Skeletal muscle tissue (tissue), 4 donors: ENCODE measurements around the gene FOXO3. TPM values are rescaled to one million over a fixed set of nuclear protein-coding genes. Genes with fewer than 3 reads are reported as not detected.

ENCODE experiments used
- H3K27ac ChIP-seq: one replicate; pipeline ENCODE4 v1.7.0; 2013; ENCODE audit warnings: mild to moderate bottlenecking, low read depth, low read length, inconsistent platforms
- H3K27me3 ChIP-seq, 3 donors: one replicate each; pipeline ENCODE4 v1.7.0; 2013; ENCODE audit warnings: low read length in 3 of 3; ENCODE audit not compliant: control insufficient read depth in 3 of 3, insufficient read depth in 3 of 3
- H3K36me3 ChIP-seq, 3 donors: one replicate each; pipeline ENCODE4 v1.7.0; 2013; ENCODE audit warnings: low read length in 3 of 3; ENCODE audit not compliant: control insufficient read depth in 3 of 3, insufficient read depth in 3 of 3
- H3K4me1 ChIP-seq, 3 donors: one replicate each; pipeline ENCODE4 v1.7.0; 2013; ENCODE audit warnings: low read length in 3 of 3, mild to moderate bottlenecking in 3 of 3; ENCODE audit not compliant: control insufficient read depth in 3 of 3, insufficient read depth in 3 of 3
- H3K4me3 ChIP-seq, 3 donors: one replicate each; pipeline ENCODE4 v1.7.0; 2013; ENCODE audit warnings: low read length in 3 of 3
- H3K9ac ChIP-seq, 3 donors: one replicate each; pipeline ENCODE4 v1.7.0; 2013; ENCODE audit warnings: low read length in 3 of 3, mild to moderate bottlenecking in 3 of 3, moderate library complexity in 2 of 3, low read depth in 1 of 3
- H3K9me3 ChIP-seq, 3 donors: one replicate each; pipeline ENCODE4 v1.7.0; 2013; ENCODE audit warnings: low read length in 3 of 3; ENCODE audit not compliant: control insufficient read depth in 3 of 3
- total RNA-seq: library from RNA; depleted of rRNA; stranded (reverse); fragments of >200 nt; gene quantifications from one replicate; pipeline ENCODE4 v1.2.3, GENCODE V29; 2014
- donor health status: Osteomylitis.

Gene FOXO3
- total RNA-seq, 1 donor from 2014 or later: 30.8 TPM

DNA sequence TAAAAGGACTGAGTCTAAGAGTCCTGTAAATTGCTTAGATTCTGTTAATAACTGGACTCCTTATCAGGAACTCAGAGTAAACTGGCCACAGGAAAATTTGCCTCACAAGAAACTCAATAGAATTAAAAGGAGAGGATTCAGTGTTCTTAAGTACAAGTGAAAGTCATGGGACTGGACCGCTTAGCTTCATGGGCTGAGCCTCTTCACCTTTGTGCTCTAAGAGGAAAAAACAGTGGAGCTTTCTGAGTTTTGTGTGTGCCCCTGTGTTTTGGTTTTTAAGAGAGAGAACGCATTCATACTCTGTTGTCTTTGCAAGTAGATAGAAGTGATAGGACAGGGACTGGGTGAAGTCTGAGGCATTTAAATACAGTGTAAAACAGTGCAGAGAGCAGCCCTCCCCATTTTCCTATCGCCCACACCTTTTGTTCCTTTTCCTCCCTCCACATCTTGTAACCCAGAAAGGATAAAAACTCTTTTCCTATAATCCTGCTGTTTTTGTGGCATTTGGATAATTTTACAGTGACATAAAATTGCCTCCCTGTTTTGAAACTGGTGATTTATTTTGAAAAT lies 49.6 kb downstream of the FOXO3 start:
- Histone ChIP-seq H3K27ac (peak overlapping the region; percentile 26), H3K36me3 (no peaks in the 10 kb centered on the region), H3K4me1 (peaks cover 34 to 49% (median 35%) of the 10 kb centered on the region in 3 donors), H3K27me3 (no peaks in the 10 kb centered on the region), H3K9me3 (peaks cover 0 to 4% (median 0%) of the 10 kb centered on the region in 3 donors), H3K9ac (peak overlapping the region in 1 of 3 donors; percentile 17), H3K4me3 (no peak overlapping the region)

DNA sequence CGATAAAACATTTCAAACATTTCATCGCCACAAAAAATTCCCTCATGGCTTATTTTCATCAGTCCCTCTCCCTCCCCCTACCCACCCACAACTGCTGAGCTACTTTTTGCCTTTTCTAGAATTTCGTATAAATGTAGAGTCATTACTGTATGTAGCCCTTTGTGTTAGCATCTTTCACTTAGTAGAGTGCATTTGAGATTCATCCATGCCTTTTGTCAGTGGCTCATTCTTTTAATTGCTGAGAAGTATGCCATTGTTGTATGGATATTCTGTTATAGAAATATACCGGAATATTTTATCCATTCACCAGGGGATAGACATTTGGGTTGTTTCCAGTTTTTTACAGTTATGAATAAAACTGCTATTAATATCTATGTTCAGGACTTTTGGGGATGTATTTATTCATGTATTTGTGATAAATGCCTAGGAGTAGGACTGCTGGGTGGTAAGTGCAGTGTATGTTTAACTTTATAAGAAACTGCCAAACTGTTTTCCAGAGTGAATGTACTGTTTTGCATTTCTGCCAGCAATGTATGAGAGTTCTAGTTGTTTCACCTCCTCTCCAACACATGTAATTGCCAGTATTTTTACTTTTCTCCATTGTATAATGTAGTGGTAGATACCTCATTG lies 50.4 kb downstream of the FOXO3 start:
- Histone ChIP-seq H3K4me3 (no peak overlapping the region), H3K27me3 (no peaks in the 10 kb centered on the region), H3K9ac (no peak overlapping the region), H3K27ac (peak overlapping the region; percentile 26), H3K4me1 (peaks cover 28 to 43% (median 33%) of the 10 kb centered on the region in 3 donors), H3K9me3 (peaks cover 0 to 4% (median 0%) of the 10 kb centered on the region in 3 donors), H3K36me3 (no peaks in the 10 kb centered on the region)

DNA sequence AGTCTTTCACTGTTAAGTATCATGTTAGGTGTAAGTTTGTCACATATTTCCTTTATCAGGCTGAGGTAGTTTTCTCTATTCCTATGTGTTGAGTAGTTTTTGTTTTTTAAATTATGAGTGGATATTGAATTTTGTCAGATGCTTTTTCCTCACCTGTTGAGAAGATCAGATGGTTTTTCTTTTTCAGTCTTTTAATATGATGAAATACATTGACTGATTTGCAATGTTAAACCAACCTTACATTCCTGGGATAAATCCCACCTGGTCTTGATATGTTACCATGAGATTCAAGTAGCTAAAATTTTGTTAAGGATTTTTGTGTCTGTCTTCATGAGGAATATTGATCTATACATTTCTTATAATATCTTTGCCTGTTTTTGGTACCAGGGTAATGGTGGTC lies 52.1 kb downstream of the FOXO3 start:
- H3K9ac ChIP-seq: no peak overlapping the region
- peaks cover 31 to 42% (median 37%) of the 10 kb centered on the region in 3 donors for H3K4me1 ChIP-seq
- H3K27me3 ChIP-seq: no peaks in the 10 kb centered on the region
- H3K36me3 ChIP-seq: no peaks in the 10 kb centered on the region
- no peak overlapping the region for H3K27ac ChIP-seq
- no peak overlapping the region for H3K4me3 ChIP-seq
- peaks cover 0 to 4% (median 0%) of the 10 kb centered on the region in 3 donors for H3K9me3 ChIP-seq

DNA sequence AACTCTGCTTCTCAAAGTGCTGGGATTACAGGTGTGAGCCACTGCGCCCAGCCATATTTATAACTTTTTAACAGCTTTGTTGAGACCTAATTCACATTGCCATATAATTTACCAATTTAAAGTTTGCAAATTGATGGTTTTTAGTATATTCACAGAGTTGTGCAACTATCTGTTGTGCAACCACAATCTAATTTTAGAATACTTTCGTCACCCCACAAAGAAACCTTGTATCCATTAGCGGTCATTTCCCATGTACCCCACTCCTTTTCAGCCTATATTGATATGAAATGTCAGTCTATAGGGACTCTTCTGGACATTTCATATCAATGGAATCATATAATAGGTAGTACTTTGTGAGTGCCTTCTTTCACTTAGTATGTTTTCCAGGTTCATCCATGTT lies 55.8 kb downstream of the FOXO3 start:
- H3K4me3 ChIP-seq: no peak overlapping the region
- H3K36me3 ChIP-seq: no peaks in the 10 kb centered on the region
- no peaks in the 10 kb centered on the region for H3K27me3 ChIP-seq
- H3K9ac ChIP-seq: no peak overlapping the region
- peaks cover 0 to 4% (median 0%) of the 10 kb centered on the region in 3 donors for H3K9me3 ChIP-seq
- no peak overlapping the region for H3K27ac ChIP-seq
- peaks cover 40 to 49% (median 45%) of the 10 kb centered on the region in 3 donors for H3K4me1 ChIP-seq

DNA sequence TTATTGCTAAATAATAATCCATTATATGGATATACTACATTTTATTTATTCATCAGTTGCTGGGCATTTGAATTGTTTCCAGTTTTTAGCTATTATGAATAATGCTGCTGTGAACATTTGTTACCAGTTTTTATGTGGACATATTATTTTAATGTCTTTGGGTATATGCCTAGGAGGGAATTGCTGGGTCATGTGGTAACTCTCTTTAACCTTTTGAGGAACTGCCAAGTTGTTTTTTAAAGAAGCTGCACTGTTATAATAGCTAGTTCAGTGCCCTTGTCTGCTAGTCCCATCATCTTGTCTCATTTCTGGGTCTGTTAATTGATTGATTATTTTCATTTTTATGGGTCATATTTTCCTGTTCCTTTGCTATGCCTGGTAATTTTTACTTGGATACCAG lies 56.3 kb downstream of the FOXO3 start:
- peaks cover 44 to 54% (median 49%) of the 10 kb centered on the region in 3 donors for H3K4me1 ChIP-seq

DNA sequence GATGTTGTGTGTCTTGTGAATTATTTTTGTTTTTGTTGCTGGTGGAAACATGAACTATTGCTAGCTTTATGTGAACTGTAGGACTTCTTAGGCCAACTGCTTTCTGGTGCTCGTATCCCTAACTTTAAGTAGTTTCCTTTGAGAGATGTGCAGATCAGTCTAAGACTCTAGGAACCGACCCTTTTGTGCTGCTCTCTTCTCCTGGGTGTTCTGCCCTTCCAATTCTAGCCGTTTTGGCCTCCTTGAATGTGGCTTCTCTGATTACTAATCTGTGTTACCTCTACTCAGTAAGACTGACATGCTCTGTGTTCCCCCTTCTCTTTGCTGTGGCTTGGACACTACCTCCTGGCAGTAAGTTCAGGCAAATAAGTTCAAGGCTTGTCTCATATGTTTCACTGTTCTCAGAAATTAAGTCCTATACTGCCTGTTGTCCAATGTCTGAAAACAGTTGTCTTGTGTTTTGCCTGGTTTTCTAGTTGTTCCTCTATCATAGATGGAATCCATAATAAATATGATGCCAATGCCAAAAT lies 58.0 kb downstream of the FOXO3 start:
- Histone ChIP-seq H3K36me3 (no peaks in the 10 kb centered on the region), H3K9ac (no peak overlapping the region), H3K9me3 (no peaks in the 10 kb centered on the region), H3K27ac (peak overlapping the region; percentile 36), H3K27me3 (no peaks in the 10 kb centered on the region), H3K4me3 (peak overlapping the region in 1 of 3 donors; percentile 15), H3K4me1 (peaks cover 61 to 71% (median 66%) of the 10 kb centered on the region in 3 donors)

More for the DNA sequence above, 56.3 kb downstream of the FOXO3 start:
- Histone ChIP-seq H3K9ac (no peak overlapping the region), H3K36me3 (no peaks in the 10 kb centered on the region), H3K27me3 (no peaks in the 10 kb centered on the region), H3K27ac (no peak overlapping the region), H3K9me3 (peaks cover 0 to 4% (median 0%) of the 10 kb centered on the region in 3 donors), H3K4me3 (no peak overlapping the region)

DNA sequence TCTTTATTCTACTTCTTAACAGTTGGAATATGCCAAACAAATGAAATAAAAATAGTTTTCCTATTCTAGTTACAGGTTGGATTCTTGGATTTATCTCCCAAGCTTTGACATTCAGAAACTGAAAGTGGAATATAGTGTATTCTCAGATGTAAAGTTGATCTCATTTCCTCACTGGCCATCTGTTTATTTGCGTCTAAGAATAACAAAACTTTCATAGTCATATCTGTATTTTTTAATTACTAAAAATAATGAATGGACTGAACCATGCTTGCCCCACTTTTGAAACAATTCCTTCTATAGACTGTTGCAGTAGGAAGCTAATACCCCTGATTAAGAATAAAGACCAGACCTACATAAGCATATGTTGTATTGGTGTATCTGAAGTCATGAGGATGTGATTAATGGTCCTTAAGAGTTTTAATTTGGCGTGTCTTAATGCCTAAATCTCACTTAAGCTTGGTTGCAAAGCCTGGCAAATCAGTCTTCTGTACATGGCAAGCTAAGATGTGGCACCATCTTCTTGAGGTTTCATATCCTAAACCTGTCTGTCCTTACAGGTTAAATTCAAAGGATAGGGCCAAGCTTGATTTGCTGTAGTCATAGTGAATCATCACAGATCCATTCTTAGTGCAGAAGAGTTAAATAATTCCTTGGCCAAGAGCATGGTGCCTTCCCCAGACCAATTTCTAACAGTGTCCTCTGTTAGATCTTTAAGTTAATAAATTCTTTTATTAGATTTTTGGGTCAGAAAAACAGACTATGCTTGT lies 58.9 kb downstream of the FOXO3 start:
- H3K9me3 ChIP-seq: no peaks in the 10 kb centered on the region
- no peaks in the 10 kb centered on the region for H3K36me3 ChIP-seq
- H3K9ac ChIP-seq: no peak overlapping the region
- H3K27ac ChIP-seq: peak overlapping the region; percentile 36
- peaks cover 66 to 74% (median 71%) of the 10 kb centered on the region in 3 donors for H3K4me1 ChIP-seq
- H3K27me3 ChIP-seq: no peaks in the 10 kb centered on the region
- H3K4me3 ChIP-seq: no peak overlapping the region

DNA sequence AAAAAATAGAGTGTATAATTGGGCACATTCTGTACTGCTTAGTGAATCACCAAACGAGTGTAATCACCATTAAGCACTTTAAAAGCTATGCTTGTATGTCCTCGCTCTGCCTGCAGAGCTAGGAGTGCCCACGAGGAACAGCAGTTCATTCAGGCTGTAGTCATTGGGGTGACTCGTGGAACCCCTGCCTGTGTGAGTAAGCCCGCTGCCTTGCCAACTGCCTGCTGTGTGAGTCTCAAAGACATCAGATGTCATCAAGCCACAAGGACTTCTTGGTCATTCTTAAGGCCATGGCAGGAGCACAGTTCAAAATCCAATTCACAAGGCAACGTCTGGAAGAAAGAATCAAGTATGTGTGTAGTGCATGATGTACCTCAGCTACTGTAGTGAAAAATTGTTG lies 60.4 kb downstream of the FOXO3 start:
- Histone ChIP-seq H3K4me1 (peaks cover 71 to 82% (median 71%) of the 10 kb centered on the region in 3 donors), H3K9me3 (no peaks in the 10 kb centered on the region), H3K27ac (peak overlapping the region; percentile 29), H3K9ac (no peak overlapping the region), H3K36me3 (no peaks in the 10 kb centered on the region), H3K4me3 (peak overlapping the region in 1 of 3 donors; percentile 8), H3K27me3 (no peaks in the 10 kb centered on the region)

DNA sequence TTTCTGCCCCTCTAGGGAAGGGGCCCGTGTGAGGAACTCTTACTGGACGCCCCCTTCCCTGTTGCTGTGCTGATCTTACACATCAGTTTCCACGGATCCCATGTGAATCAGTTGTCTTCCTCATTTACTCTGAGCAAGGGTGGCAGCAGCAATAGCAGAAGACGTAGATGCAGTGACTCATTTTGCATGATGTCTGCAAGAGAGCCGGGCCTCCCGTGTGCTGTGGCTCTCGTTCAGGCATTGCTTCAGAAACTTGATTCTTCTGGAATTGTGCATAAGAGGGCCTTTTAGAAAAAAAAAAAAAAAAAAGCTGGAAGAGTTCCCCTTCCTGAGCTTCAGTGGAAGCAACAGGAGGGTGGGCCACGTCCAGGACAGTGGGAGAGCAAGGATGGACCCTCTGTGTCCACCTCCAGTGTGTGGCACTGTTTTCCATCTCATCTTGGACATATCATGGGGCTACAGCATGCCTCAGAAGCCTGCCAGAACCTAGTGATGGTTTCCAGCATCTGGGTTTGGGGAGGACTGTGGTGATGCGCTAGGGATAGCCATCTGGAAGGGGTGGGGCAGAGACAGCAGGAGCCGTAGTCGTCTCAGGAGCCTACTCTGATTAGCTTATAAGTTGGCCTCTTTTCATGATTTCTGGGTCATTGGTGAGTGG lies 62.1 kb downstream of the FOXO3 start:
- Histone ChIP-seq H3K9me3 (no peaks in the 10 kb centered on the region), H3K4me3 (no peak overlapping the region), H3K27me3 (no peaks in the 10 kb centered on the region), H3K9ac (peak overlapping the region in 1 of 3 donors; percentile 38), H3K36me3 (no peaks in the 10 kb centered on the region), H3K4me1 (peaks cover 65 to 78% (median 72%) of the 10 kb centered on the region in 3 donors), H3K27ac (peak overlapping the region; percentile 65)
